Endothelial cell of umbilical vein (primary cell): ENCODE data around the gene DUSP5.

ENCODE experiments used
- POLR2AphosphoS5 ChIP-seq: IDR thresholded peaks from 2 replicates; pipeline ENCODE4 v1.6.1; 2012; ENCODE audit warnings: low read depth, mild to moderate bottlenecking, control low read depth, low read length, moderate library complexity; ENCODE audit not compliant: insufficient read depth
- TF ChIP-seq, protein P1 (sequence below), 2 donors: IDR thresholded peaks; 1 replicate in 1 of 2; 2 replicates in 1 of 2; pipeline ENCODE4 v1.5.1; 2011; ENCODE audit warnings: low read length in 2 of 2, mild to moderate bottlenecking in 2 of 2, moderate library complexity in 2 of 2, control low read depth in 1 of 2, inconsistent platforms in 1 of 2, low read depth in 1 of 2; ENCODE audit not compliant: insufficient read depth in 1 of 2; ENCODE audit errors: extremely low read depth in 1 of 2

DNA sequence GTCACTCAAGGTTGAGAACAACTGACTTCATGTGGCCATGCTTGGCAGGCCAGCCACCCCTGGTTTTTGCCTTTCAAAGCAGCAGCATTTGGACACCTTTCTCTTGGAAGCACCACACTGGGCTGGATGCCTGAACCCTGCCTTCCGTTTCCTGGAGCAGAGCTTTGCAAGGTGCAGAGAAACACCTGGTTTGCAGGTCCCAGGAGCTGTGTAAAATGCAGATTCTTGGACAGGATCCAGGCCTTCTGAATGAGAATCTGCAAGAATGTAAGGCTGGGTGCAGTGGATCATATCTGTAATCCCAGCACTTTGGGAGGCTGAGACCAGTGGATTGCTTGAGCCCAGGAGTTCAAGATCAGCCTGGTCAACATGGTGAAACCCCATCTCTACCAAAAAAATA, 18.0 kb upstream of the DUSP5 start:
- TF ChIP-seq, protein P1, sequence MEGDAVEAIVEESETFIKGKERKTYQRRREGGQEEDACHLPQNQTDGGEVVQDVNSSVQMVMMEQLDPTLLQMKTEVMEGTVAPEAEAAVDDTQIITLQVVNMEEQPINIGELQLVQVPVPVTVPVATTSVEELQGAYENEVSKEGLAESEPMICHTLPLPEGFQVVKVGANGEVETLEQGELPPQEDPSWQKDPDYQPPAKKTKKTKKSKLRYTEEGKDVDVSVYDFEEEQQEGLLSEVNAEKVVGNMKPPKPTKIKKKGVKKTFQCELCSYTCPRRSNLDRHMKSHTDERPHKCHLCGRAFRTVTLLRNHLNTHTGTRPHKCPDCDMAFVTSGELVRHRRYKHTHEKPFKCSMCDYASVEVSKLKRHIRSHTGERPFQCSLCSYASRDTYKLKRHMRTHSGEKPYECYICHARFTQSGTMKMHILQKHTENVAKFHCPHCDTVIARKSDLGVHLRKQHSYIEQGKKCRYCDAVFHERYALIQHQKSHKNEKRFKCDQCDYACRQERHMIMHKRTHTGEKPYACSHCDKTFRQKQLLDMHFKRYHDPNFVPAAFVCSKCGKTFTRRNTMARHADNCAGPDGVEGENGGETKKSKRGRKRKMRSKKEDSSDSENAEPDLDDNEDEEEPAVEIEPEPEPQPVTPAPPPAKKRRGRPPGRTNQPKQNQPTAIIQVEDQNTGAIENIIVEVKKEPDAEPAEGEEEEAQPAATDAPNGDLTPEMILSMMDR (IDR thresholded peaks at IDR 0.05; ENCODE audit: extremely low read depth in 1 of 2, insufficient read depth in 1 of 2, low read depth in 1 of 2, low read length in 2 of 2) = no peak
- no peak for TF ChIP-seq POLR2AphosphoS5
